ENCODE measurements around the gene PROK1.
"Not testable (repeated sequence)": the region's sequence is repeated elsewhere in the genome, so short reads cannot be mapped to it uniquely, and the experiment has no call there.

PROK1 gene, protein sequence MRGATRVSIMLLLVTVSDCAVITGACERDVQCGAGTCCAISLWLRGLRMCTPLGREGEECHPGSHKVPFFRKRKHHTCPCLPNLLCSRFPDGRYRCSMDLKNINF

DNA sequence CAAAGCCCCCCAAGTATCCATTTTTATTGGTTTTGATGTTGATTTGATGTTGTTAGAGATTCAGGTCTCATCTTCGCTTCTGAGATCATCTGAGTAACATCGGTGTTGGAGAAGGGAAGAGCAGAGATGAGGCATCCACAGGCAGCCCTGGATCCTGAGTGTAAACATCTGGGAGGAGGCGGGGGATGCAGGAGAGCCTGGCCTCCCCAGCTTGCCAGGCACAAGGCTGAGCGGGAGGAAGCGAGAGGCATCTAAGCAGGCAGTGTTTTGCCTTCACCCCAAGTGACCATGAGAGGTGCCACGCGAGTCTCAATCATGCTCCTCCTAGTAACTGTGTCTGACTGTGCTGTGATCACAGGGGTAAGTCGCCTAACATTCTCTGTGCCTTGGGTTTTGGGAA lies at the start of gene PROK1:
Gene PROK1, plus strand, starts transcription at position 221 of the 400 bp plus-strand sequence. Its CDS starts 68 bp downstream, at position 289.
- no peak for DNase-seq (ENCODE audit: low spot score)

DNA sequence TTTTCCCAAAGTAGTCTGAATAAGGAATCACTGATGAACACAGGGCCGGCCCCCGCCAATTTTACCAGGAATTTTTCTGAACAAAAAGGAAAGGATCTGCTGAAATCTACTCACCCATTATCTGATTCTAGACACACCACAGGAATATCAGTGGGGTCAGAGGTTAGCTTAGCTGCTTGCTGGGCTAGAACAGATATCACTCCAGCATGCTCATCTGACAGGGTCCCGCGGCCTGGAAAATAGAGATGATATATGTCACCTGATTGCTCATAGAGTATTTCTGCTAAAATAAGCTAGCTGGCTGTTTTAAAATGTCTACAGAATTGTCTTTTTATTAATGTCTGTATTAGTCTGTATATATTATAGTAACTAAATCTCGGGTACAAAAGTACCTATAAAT lies 47.1 kb upstream of the PROK1 start:
- DNase-seq (ENCODE audit: low spot score): no peak

DNA sequence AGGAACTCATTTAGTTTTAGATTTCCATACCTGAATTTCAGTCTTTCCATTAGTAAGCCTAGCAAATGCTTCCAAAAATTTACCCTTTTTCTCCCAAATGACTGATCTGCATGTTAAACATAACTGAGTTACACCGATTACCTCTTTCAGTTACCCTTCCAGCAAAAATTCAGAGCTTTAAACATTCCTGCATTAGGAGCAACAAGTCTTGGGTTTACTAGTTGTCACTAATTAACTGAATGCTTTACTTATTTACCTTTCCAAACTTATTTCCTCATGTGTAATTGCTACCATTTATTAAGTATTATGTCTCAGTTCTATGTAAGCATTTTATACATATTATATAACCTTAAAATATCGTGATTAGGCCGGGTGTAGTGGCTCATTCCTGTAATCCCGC lies 46.5 kb upstream of the PROK1 start:
- DNase-seq (ENCODE audit: low spot score): no peak

DNA sequence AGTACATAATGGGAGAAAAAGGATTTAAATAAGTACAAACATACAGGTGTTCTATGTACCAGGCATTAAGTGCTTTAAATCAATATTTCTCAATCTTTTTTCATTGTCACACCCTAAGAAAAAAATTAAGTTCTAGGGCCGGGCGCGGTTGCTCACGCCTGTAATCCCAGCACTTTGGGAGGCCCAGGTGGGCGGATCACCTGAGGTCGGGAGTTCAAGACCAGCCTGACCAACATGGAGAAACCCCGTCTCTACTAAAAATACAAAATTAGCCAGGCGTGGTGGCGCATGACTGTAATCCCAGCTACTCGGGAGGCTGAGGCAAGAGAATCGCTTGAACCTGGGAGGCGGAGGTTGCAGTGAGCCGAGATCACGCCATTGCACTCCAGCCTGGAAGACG lies 44.5 kb upstream of the PROK1 start:
- not testable (repeated sequence) for DNase-seq (ENCODE audit: low spot score)

DNA sequence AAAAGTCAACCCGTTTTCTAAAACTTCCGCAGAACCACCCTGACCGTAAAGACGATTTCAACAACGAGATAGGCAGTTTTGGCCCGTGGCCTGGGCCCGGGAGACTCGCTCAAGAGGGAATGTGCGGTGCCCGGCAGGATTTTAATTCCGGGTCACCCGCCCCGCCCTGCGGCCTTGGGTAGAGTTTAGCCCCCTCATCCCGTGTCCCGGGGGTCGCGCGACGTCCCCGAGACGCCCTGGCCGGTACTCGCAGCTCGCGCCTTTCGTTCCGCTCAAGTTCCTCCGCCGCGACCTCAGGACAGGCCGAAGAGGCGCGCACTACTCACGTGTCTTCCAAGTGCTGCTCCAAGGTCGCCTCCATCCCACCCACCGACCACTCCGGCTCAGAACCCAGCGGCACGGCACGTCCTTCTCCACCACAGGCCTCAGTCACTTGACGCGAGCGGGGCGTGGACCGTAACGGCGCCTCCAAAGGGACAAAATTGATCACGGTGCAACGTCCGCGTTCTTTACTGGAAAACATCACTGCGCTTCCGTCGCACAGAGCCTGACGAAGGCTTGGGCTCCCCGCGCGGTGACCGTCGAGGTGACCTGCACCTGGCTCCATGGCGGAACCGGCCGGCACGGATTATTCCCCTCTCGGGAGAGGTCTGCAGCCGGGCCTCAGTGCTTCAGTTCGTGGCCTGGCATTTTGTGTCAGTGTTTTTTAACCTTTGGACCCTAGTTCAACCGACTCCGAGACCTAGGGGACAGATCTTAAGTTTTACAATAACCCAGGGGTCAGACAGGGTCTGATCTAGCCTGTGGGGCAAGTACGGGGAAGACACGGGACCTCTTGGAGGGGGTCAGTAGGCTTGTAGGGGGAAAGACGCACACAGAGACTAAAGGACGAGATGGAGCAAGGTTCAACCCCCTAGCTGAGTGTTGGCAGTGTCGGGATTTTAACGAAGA lies 43.4 kb upstream of the PROK1 start, which contains the start of gene LAMTOR5:
Gene LAMTOR5, minus strand, starts transcription at position 435 of the 951 bp plus-strand sequence. Its CDS starts 74 bp downstream, at position 361.
- peak; percentile 94 for DNase-seq (ENCODE audit: low spot score)

DNA sequence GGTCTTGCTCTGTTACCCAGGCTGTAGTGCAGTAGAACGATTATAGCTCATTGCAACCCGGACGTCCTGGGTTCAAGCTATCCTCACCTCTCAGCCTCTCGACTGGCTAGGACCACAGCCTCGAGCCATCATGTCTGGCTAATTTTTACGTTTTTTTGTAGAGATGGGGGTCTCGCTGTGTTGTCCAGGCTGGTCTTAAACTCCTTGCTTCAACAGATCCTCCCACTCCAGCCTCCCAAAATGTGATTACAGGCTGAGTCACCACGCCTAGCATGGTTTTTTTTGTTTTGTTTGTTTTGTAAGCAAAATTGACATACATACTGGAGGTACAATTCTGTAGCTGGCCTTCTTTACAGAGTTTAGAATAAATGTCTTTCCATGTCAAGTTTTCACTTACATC lies 42.5 kb upstream of the PROK1 start:
- DNase-seq (ENCODE audit: low spot score): no peak

DNA sequence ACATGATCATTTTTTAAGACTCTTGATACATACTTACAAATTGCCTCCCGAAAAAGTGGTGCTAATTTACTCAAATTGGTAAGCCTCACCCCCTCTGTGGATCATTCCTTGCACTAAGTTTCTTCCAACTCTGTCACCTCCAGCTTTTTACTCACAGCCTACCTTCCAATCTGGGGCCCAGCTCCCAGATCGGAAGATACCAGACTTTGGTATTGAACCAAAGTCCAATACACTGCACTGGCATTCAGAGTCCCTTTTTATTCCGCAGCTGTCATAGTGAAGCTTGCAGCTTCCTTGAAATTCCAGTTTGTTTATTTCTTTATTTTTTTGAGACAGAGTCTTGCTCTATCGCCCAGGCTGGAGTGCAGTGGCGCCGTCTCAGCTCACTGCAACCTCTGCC lies 41.6 kb upstream of the PROK1 start:
- DNase-seq (ENCODE audit: low spot score): no peak

DNA sequence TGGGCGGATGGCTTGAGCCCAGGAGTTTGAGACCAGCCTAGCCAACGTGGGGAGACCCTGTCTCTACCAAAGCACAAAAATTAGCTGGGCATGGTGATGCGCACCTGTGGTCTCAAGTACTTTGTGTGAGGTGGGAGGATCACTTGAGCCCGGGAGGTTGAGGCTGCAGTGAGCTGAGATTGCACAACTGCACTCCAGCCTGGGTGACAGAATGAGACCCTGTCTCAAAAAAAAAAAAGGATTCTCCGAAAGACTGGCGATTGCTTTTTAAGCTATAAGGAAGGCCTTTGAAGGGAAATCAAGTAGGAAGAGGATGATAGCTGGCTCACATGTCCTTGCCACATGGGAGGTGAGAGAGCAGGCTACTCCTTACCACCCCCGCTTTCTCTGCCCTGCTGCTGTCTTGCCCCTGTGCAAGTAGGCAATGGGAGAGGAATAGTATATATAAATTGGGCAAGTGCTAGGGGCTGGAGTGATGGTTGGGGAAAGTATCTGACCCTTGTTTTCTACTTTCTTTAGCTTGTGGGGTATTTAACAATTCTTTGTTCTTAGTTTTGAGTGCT lies 39.7 kb upstream of the PROK1 start:
- DNase-seq (ENCODE audit: low spot score): no peak

DNA sequence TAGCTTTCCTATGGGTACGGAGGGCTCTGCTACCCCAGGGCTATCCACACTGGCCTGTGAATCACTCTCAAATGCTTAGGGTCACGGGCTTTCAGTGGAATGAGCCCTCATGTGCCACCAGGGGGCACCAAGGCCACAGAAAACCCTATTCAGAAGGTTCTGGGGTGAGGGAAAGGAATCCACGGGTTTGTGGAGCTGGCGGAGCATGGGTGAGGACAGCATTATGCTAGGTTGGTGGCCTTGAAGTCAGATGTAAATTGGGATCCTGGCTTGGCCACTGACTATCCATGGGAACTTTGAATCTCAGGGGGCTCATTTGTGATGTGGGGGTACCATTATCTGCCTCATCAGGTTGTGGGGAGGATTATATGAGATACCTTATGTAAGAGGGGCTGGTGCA lies 38.4 kb upstream of the PROK1 start:
- DNase-seq (ENCODE audit: low spot score): peak; percentile 84

DNA sequence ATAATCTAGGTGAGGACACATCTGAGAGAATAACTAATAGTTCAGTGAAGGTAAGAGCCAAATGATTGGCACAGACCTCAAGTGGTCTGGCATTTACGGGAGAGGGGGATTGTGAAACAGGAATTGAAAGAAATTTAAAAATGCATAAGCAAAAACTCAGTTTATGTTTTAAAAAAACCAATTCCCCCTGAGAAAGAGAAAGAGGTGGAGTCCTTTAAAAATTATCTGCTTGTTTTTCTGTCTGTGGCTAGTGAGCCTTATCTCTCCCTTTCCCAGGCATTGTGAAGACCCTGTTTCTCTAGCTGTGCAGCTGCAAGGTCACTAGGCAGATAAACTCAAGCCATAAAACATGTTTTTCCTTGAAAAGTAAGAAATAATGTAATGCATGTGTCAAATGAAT lies 37.9 kb upstream of the PROK1 start:
- not testable (repeated sequence) for DNase-seq (ENCODE audit: low spot score)

DNA sequence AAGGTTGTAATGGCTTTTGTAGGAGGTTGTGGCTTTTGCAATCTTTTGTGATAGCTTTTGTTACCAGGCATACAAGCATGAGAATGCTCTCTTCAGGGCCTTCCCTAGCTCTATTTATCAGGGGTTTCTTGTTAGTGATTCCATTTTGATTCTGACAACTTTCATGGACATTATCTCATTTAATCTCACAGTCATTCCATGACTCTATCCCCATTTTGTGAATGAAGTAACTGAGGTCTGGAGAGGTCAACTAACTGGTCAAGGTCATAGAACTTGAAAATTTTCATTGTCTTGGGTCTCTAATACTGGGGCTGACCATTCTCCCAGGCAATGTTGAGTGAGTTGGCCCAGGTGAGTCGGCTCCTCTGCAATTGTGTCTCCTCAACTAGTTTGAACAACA lies 32.2 kb upstream of the PROK1 start:
- no peak for DNase-seq (ENCODE audit: low spot score)

DNA sequence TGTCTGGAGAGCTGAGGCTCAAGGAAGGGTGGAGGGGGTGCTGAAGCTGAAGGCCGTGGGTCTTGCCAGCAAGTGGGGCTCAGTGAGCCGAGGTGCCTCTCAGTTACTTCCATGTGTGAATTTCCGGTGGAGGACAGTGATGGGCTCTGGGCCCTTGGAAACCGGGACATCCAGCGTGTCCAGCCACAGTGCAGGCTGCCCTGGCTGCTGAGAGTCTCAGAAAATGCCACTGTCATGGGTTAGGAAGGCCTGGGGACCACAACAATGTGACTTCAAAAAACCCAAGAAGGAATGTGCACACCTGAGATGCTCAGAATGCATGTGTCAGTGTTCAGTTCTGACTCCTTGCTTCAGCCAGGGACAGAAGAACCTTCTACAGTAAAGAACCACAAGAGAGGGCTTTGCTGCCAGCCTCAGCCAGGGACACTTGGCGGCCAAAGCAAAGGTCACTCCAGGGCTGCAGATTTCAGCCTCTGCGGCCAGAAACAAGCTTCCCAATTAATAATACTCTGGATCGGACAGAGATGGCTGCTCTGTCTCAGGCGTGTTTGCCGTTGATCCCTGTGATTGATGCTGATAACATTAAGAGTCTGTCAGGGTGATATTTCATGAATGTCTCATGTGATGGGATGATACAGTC lies 30.8 kb upstream of the PROK1 start:
- no peak for DNase-seq (ENCODE audit: low spot score)

DNA sequence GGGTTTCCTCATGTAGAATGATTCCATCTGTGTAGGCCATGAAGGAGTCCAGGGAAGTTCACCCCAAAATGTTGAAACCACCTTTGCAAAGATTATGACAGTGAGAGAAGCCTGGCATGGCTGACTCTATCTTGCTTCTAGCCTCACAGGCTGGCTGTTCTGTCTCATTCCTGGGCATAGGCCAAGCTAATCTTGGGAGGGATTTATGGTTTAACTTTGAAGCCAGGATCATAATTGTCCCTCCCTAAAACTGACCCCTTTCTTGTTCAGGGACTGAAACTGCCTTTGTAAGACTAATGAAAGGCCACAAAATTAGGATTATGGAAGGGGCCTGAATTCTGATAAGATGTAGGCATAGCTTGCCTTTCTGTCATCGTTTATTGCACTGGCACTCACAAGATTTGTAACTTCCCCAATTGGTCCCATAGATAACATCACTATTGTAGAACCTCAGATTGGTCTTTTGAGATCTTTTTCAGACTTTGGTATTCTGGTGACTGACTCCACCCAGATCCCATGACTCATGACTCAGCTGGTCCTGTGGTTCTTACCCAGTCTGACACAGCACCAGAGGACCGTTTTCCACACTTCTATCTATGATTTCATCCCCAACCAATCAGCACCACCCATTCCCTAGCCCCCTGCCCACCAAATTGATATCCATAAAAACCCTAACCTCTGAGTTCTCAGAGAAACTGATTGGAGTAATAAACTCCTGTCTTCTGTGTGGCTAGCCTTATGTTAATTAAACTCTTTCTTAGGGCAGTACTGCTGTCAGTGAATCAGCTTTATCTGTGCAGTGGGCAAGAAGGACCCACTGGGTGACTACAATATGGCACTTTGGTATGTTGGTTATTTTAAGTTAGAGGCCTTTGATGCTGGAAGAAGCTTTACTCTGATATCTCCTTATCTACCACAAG lies 29.8 kb upstream of the PROK1 start:
- no peak for DNase-seq (ENCODE audit: low spot score)

DNA sequence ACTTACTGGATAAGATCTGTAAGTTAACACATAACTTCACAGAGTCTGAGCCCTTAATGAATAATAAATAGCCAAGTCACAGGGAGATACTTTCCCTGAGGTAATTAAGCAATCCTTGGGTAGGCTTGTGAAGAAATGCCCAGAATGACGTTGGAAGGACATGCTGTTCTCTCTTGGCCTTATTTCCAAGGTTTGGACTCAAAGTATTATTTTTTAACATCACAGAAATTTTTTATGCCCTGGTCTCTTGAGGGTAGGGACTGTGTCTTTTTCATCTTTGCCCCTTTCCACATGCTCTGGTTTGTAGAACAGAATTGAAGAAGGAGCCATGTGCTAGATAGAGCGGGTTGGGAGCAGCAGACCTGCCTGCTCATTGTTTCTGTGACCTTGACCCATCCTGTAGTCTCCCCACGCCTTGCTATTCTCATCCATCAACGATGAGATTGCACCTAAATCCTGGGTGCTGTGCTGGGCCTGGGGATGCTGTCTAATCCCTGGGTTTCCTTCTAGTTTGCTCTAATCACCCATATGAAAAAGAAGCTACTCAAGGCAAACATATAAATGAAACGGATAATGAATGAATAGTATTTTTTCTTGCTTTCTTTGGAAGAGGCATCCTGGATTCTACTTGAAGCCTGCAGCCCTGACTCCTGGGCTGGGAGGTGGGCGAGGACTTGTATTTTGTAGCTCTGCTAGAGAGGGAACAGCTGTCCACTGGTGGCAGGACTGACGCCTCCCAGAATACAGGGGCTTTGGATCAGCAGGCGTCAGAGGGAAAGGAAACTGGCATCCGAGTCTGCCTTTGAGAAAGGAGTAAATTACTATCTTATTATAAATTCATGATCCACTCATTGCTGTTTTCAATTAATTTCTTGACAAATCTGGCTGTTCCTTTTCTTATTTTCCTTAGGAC lies 26.0 kb upstream of the PROK1 start:
- DNase-seq (ENCODE audit: low spot score): no peak

DNA sequence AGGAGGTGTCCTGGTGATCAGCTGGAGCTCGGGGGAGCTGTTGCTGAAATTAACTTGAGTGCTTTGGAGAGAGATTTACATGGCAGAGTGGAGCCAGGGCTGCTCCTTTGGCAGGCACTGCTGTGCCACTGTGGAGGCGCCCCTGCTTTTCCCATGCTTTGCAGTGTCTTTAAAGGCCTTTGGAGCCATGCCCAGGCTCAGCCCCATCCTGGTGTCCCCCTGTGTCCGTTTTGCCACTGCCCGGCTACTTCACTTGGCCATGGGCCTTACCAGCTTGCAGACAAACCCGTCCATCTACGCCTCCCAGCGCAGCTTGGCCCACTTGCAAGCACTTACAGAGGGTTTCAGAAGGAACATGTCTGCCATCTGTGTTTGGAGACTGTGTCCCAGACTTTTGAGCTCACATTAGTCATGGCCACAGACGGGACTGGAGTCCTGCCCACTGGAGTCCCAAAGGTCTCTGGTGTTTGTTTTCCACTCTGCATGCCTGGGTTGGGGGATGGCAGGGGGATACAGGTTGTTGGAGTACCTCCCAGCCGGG lies 25.3 kb upstream of the PROK1 start:
- peak; percentile 55 for DNase-seq (ENCODE audit: low spot score)

DNA sequence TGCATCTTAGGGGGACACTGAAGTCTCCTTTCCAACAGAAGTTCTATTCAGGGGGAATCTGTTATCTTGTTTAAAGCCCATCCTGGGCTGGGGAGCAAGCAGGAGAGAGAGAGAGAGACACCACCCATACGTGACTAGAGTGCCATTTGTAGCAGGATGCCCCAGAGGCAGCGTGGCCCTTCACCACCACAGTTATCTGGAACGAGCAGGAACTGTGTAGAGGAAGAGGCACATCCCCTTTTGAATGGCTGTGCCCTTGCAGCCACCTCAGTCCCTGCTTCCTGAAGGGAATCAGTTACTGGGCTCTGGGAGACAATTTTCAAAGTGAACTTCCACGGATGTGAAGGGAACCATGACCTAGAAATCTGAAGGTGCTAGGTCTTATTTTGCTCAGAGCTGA lies 24.1 kb upstream of the PROK1 start:
- no peak for DNase-seq (ENCODE audit: low spot score)

DNA sequence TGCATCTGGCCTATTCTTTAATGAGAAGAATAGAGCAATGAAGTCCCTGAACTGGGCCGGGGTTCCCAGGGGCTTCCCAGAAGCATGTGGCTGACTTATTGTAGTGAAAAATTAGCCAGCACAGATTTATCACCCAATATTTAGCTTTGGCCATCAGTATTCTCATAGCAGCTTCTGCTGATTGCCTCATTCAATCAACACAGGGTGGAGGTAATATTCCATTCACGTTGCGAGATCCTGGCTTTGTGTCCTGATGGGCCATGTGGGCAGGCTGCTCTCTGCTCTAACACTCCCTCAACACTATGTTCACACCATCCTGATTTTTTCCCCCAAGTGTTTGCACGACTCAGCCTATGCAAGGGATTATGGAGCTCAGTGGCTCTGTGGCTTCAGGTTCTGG lies 22.0 kb upstream of the PROK1 start:
- peak; percentile 16 for DNase-seq (ENCODE audit: low spot score)

DNA sequence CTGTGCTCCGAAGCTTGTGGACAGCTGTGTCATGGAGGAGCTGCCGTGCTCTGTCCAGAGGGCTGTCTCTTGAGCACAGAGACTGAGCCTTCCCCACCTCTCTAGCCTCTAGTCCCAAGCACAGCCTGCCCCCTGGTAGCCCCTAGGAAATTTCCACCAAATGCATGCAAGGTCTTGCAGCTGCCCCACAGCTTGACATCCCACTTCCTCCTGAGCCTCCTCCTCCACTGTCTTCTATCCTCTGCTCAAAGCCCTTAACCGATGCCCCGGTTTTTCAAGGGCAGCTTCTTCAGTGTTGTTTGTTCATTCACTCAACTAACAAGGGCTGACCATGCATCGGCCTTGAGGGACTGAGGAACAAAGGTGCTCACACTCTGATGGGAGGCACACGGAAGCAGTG lies 20.6 kb upstream of the PROK1 start:
- DNase-seq (ENCODE audit: low spot score): no peak

DNA sequence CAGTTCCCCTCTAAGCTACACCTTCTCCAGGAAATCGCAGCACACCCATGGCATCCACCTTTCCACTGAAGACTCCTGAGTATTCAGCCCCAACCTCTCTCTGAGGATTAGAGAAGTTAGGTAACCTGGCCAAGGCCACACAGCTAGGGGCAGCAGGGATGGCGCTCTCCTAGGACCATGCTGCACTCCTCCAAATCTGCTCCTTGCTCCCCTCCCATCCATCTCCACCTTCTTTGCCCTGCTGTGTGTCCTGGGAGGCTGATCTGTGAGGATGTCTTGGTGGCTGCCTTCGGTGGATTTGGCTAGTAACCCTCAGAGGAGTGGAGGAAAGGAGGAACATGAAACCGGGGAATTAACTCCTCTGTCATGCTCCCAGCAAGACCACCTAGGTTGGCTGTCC lies 20.0 kb upstream of the PROK1 start:
- no peak for DNase-seq (ENCODE audit: low spot score)

DNA sequence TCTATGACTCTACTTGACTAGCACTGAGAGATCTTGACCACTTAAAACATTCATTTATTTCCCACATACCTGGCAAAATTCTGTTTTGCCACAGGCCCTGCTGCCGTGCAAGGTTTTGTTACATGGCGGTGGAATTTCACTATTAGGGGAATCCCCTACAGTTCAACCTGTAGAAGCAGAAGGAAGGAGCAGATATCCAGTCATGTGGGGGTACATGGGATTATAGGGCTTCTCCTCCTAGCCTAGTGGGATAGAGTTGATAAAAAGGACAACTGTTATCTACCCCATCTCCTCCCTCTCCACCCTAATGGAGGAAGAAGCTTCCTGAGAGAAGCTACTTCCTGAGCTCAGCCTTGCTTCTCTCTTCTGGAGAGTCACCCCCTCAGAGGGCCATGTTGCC lies 17.7 kb upstream of the PROK1 start:
- DNase-seq (ENCODE audit: low spot score): no peak

Data from Ammon's horn (tissue), 1 donor.